AG09309 (cell line): ENCODE measurements around the gene WDFY3.

Experiments used
- DNase-seq: peaks from one replicate; pipeline ENCODE4 v3.0.0-alpha.2; 2010; ENCODE audit warnings: low read depth
- H3K4me3 ChIP-seq: 2 replicates; pipeline ENCODE4 v1.5.1; 2011; ENCODE audit warnings: mild to moderate bottlenecking, low read depth, low read length, moderate library complexity; ENCODE audit not compliant: control insufficient read depth
- TF ChIP-seq, protein P1 (sequence below): IDR thresholded peaks from 2 replicates; pipeline ENCODE4 v1.5.1; 2011; ENCODE audit warnings: mild to moderate bottlenecking, low read depth, low read length, inconsistent platforms; ENCODE audit not compliant: insufficient read depth, control insufficient read depth; ENCODE audit errors: missing control alignments

The WDFY3 gene

DNA sequence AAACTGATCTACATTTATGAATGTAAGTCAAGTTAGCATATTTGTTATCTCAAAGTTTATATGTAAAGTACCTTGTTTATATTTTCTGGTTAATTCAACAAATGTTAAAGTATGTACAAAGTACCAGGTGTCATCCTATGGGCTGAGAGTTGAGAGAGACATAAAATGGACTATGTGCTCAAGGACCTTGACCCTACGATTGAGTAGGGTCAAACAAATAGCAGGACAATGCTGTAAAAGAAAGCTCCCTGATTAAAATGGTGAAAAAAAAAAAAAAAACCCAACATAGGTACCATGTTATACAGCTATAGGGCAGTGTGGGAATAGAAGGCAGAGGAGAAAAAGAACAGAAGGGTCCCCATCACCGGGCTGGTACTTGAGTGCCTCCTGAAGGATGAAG lies 260.2 kb downstream of the WDFY3 start:
- no peak overlapping the region for H3K4me3 ChIP-seq
- TF ChIP-seq, protein P1, sequence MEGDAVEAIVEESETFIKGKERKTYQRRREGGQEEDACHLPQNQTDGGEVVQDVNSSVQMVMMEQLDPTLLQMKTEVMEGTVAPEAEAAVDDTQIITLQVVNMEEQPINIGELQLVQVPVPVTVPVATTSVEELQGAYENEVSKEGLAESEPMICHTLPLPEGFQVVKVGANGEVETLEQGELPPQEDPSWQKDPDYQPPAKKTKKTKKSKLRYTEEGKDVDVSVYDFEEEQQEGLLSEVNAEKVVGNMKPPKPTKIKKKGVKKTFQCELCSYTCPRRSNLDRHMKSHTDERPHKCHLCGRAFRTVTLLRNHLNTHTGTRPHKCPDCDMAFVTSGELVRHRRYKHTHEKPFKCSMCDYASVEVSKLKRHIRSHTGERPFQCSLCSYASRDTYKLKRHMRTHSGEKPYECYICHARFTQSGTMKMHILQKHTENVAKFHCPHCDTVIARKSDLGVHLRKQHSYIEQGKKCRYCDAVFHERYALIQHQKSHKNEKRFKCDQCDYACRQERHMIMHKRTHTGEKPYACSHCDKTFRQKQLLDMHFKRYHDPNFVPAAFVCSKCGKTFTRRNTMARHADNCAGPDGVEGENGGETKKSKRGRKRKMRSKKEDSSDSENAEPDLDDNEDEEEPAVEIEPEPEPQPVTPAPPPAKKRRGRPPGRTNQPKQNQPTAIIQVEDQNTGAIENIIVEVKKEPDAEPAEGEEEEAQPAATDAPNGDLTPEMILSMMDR: no peak
- no peak for DNase-seq

DNA sequence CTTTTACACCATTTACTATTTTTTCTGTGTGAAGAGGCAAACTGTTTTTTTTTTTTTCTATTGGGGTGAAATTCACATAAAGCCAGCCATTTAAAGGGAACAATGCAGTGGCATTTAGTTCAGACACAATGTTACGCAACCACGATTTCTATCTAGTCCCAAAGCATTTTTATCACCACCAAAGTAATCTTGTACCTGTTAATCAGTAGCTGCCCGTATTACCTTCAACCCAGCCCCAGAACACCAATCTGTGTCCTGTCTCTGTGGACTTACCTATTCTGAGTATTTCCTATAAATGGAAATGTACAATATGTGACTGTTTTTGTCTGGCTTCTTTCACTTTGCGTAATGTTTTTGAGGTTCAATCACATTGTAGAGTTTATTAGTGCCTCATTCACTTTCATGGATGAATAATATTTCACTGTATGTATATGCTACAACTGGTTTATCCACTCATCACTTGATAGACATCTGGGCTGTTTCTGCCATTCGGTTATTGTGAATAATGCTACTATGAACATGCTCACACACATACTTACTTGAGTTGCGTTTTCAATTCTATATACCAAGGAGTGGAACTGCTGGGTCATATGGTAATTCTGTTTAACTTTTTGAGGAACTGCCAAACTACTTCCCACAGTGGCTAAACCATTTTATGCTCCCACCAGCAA lies 267.4 kb downstream of the WDFY3 start:
- H3K4me3 ChIP-seq: no peak overlapping the region
- DNase-seq: no peak
- TF ChIP-seq, protein P1: no peak

DNA sequence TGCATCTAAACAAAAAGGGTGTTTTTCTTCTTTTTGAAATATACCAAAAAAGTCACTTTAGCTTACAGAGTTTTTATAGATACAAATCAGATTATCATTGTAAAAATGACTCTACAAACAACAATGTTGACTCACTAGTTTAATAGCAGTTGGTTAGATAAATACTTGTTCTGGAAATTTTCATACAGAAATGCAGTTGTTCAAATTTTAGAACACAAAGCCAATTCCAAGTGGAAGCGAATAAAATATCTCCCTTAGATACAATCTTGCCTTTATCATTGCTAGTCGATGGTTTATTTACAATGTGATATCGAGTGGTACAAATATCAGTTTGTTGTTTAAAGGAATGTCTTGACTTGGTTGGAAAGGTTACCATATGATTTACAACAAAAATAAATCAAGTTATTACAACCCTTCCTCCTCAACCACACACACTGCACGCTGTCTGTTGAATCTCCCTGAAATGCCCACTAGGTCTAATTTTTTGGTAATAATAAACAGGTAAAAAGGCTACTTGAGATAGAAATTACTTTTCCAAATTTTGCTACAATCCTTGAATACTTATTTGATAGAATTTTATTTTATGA lies 268.8 kb downstream of the WDFY3 start:
- H3K4me3 ChIP-seq: no peak overlapping the region
- TF ChIP-seq, protein P1: no peak
- DNase-seq: no peak

DNA sequence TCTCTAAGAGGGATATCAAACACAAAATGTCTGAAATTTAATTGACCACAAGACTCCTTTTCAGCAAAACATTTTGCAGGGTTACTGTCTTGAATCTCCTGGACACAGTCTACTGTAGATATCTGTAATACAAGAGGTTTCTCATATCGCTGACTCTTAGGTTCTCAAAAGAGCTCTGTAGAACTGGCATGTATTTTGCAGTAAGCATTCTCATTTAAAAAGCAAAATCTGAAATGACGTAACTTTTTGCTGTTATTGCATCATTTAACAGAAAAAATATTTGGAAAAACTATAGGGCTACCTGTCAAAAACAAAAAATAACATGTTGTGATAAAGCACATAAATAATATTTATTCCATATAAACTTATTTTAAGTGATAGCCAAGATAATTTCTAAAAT lies 269.3 kb downstream of the WDFY3 start:
- no peak for DNase-seq
- TF ChIP-seq, protein P1: no peak
- H3K4me3 ChIP-seq: no peak overlapping the region

DNA sequence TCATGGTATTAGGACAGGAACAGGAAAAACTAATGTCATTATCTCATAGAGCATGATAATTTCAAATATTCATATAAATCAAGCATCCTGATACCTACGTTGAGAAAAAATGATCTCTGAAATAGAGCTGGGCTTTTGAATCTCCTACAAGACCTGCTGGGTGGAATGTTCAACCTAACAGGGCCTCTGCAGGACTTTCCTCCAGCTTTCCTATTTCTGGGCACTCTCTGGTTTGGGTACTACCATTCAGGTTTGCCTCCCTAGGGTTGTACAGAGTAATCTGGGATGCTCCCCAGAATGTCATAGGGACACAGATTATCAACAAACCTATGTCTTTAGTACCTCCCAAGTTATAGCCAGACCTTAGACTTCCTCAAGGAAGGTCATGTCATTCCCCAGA lies 274.7 kb downstream of the WDFY3 start:
- TF ChIP-seq, protein P1: no peak
- DNase-seq: no peak
- no peak overlapping the region for H3K4me3 ChIP-seq

DNA sequence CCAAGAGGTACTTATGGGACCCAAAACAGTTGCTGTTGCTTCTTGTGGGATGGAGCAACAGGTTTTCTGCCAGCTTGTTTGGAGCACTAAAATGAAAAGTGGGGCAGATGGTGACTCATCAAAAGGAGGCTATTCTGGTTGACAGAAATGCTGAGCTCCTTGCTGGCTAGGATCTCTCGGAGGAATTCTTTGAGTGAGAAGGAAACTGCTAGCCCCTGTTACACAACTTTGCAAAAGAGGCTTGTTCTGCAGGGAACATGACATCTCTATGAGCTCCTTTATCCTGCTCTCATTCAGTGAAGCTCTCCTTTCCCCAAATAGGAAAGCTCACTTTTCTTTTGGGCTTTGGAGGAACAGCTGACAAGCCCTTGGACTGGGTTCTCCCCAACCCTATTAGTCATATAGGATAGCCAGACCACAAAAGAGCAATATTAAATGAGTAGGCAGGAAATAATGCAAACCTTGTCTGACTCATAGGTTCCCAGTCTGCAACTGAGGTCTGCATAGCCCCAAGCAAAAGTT lies 275.3 kb downstream of the WDFY3 start:
- TF ChIP-seq, protein P1: no peak
- no peak overlapping the region for H3K4me3 ChIP-seq
- peak; percentile 75 for DNase-seq
